Heart left ventricle (tissue), 16 donors: Measurements from ENCODE around the gene SH3RF3. TPM values are rescaled to one million over a fixed set of nuclear protein-coding genes. Genes with fewer than 3 reads are reported as not detected.
A peak's percentile ranks its signal among the peaks of the same experiment; 100 is the strongest.

ENCODE experiments used
- ATAC-seq, 4 donors: fragments of 200-7000 bp; cut with Tn5 transposase; one replicate each; pipeline ENCODE4 v1.9.1; 2020 to 2022; ENCODE audit warnings: moderate library complexity in 4 of 4, mild to moderate bottlenecking in 3 of 4, moderate number of reproducible peaks in 1 of 4
- DNase-seq, 5 donors: peaks; one replicate each; pipeline ENCODE4 v3.0.0-alpha.2; 2020
- H3K27ac ChIP-seq, 12 donors: fragments of 200-600 bp; sonication (generic) in 4 of 12; one replicate each; pipeline versions ENCODE4 v1.5.0 to v1.8.0; 2016 to 2022; ENCODE audit warnings: mild to moderate bottlenecking in 2 of 12
- H3K27me3 ChIP-seq, 9 donors: fragments of 200-600 bp; sonication (generic) in 2 of 9; one replicate each; pipeline versions ENCODE4 v1.5.1 to v1.8.0; 2016 to 2022; ENCODE audit warnings: mild to moderate bottlenecking in 3 of 9
- H3K36me3 ChIP-seq, 9 donors: fragments of 200-600 bp; sonication (generic) in 2 of 9; one replicate each; pipeline versions ENCODE4 v1.5.0 to v1.8.0; 2018 to 2022; ENCODE audit warnings: mild to moderate bottlenecking in 2 of 9
- H3K4me1 ChIP-seq, 12 donors: fragments of 200-600 bp; sonication (generic) in 4 of 12; one replicate each; pipeline versions ENCODE4 v1.5.0 to v1.8.0; 2016 to 2022; ENCODE audit warnings: mild to moderate bottlenecking in 3 of 12
- H3K4me3 ChIP-seq, 12 donors: fragments of 200-600 bp; sonication (generic) in 4 of 12; one replicate each; pipeline versions ENCODE4 v1.5.0 to v1.8.0; 2017 to 2022; ENCODE audit warnings: mild to moderate bottlenecking in 9 of 12, moderate library complexity in 4 of 12
- H3K9me3 ChIP-seq, 12 donors: fragments of 200-600 bp; sonication (generic) in 4 of 12; one replicate each; pipeline versions ENCODE4 v1.5.0 to v1.8.0; 2016 to 2022; ENCODE audit warnings: mild to moderate bottlenecking in 1 of 12
- POLR2A ChIP-seq, 2 donors: fragments of 450-650 bp; IDR thresholded peaks; one replicate each; pipeline ENCODE4 v1.6.1; 2017; ENCODE audit warnings: antibody characterized with exemption in 2 of 2, mild to moderate bottlenecking in 2 of 2, moderate library complexity in 2 of 2
- WGBS, 4 donors: extraction: QIAGEN DNeasy Blood & Tissue Kit in 2 of 4; methylation state at CpG; one replicate each; pipeline versions ENCODE4 v1.1.5 to v1.1.7; 2013 to 2018; 5-methylcytosine and 5-hydroxymethylcytosine counted together
- intact Hi-C, 10 donors: fragments of 100-400 bp; cut with DNase I; formaldehyde crosslinking; loops; one replicate each; pipeline versions ENCODE4 v1.11.1 to v1.14.2; 2022
- polyA plus RNA-seq, 2 donors: library from polyadenylated mRNA; stranded (reverse); fragments of 200-250 nt; gene quantifications; one replicate each; pipeline ENCODE4 v1.2.3, GENCODE V29; 2013
- total RNA-seq, 9 donors: library from RNA; depleted of rRNA in 2 of 9; stranded (reverse); fragments of >200 nt in 2 of 9; fragmentation: NEBNext Ultra II Directional in 3 of 9; extraction: Animal tissue kit (Norgen Biotek cat#: 25700) in 3 of 9; gene quantifications; one replicate each; pipeline versions ENCODE4 v1.1.0 to v1.2.4, GENCODE V29; 2016 to 2023
- TF ChIP-seq, protein P1 (sequence below), 12 donors: fragments of 200-600 bp; sonication (generic) in 4 of 12; IDR thresholded peaks; one replicate each; pipeline versions ENCODE4 v1.5.0 to v1.8.0; 2018 to 2022; ENCODE audit warnings: antibody characterized with exemption in 12 of 12, mild to moderate bottlenecking in 5 of 12
- donor health status: ischemic (EF 13 %, LVEDD 7.1; RV severe dilation, severe dysfunction).
- donor health status: healthy with polysubstance abuse.
- donor health status: DM: no; HTN: yes; CAD: no.
- donor health status: DM: no; HTN: no; CAD: no.
- donor health status: ischemic (EF 25% LVEDD 6.9; RV normal size, moderate dysfunction).
- donor health status: ischemic (EF 25% LVEDD 5.7; RV mildly dilated, moderate dysfunction).
- donor health status: healthy.
- donor health status: DM: yes; HTN: yes; CAD: no.
- donor health status: ischemic (EF 35%, LVEDD 5.7; RV mildly dilated, moderate dysfunction).
- donor health status: nonischemic (EF 11% LVEDD 7.7; RV severe dilation, severe dysfunction).
- donor health status: DM: yes; HTN: yes; CAD: no.
- donor health status: PGD.
- donor health status: ischemic (EF 29% LVEDD 5.4; RV normal size, mild dysfunction).
- donor health status: nonischemic (EF 23%, LVEDD 6.1; RV moderate dilation, normal function).

The SH3RF3 gene
- total and polyA plus RNA-seq, 11 donors = 5.2 to 15.7 (median 7.9) TPM

DNA sequence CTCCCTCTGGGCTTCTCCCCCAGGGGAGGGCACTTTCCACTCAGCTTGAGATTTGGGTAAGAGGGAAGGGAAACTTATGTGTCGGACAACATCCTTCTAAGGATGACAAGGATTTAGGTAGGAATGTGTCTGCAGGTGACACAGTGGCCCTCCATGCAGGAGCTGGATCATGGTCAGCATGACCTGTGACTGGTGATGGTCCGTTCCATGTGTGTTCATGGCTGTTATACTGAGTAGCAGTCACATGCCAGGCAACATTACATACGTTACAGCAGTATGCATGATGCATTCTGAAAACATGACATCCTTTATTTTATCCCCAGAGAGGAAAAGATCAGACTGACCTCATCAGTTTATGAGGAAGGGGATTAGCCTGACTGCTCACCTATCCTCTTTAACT is 292.6 kb downstream of the SH3RF3 start:
- intact Hi-C loops = no loop called here
- ATAC-seq (no peak), DNase-seq (peak in 1 of 5 donors; percentile 3)
- H3K9me3 ChIP-seq = no peaks in the 10 kb centered on the region
- H3K4me3 ChIP-seq = no peak overlapping the region
- H3K27me3 ChIP-seq = no peaks in the 10 kb centered on the region
- TF ChIP-seq, protein P1, sequence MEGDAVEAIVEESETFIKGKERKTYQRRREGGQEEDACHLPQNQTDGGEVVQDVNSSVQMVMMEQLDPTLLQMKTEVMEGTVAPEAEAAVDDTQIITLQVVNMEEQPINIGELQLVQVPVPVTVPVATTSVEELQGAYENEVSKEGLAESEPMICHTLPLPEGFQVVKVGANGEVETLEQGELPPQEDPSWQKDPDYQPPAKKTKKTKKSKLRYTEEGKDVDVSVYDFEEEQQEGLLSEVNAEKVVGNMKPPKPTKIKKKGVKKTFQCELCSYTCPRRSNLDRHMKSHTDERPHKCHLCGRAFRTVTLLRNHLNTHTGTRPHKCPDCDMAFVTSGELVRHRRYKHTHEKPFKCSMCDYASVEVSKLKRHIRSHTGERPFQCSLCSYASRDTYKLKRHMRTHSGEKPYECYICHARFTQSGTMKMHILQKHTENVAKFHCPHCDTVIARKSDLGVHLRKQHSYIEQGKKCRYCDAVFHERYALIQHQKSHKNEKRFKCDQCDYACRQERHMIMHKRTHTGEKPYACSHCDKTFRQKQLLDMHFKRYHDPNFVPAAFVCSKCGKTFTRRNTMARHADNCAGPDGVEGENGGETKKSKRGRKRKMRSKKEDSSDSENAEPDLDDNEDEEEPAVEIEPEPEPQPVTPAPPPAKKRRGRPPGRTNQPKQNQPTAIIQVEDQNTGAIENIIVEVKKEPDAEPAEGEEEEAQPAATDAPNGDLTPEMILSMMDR (IDR thresholded peaks at IDR 0.05) = no peak
- TF ChIP-seq POLR2A (IDR thresholded peaks at IDR 0.05) = no peak
- 86 to 97% (median 95%) methylated on average over 2 to 3 of the region's 3 CpGs for whole genome bisulfite sequencing, 4 donors
- H3K27ac ChIP-seq = no peak overlapping the region
- no peaks in the 10 kb centered on the region for H3K4me1 ChIP-seq
- peaks cover 0 to 3% (median 0%) of the 10 kb centered on the region in 9 donors for H3K36me3 ChIP-seq

DNA sequence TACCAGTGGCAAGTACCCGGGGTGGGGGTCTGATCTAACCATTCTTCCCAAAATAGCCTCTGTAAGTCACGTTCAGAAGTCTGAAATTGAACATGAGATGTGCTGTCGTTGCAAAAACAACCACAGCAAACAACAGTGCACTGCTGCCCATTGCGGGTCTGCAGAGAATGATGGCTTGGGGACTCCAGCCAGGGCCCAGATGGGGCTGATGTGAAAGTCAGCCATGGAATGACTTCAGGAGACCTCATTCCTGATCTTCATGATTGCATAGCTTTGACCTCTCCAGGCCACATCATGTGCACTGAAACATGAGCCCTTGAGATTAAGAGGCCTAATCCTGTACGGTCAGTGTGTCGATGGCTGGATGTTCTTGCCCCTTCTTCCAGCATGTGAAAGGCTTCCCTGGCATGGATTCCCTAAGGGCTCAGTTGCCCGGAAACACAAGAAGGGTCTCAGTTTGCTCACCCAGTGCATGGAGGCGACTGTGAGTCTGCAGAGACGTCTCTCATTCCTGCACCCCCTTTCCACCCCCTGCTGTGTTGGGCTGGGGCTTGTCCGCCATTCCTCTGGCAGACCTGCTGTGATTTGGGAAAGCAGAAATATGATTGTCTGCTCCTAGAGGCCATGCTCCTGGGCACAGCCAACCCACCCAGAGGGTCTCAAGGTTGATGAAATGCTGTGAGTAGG is 293.2 kb downstream of the SH3RF3 start:
- Histone ChIP-seq H3K9me3 (no peaks in the 10 kb centered on the region), H3K27me3 (no peaks in the 10 kb centered on the region), H3K27ac (no peak overlapping the region), H3K36me3 (peaks cover 0 to 3% (median 0%) of the 10 kb centered on the region in 9 donors), H3K4me3 (no peak overlapping the region), H3K4me1 (no peaks in the 10 kb centered on the region)
- WGBS, 4 donors = 80 to 85% (median 83%) methylated on average over 10 of the region's 10 CpGs
- DNase-seq = peak in 2 of 5 donors; percentile 16 to 17
- no peak for TF ChIP-seq POLR2A (IDR thresholded peaks at IDR 0.05)
- TF ChIP-seq, protein P1 (IDR thresholded peaks at IDR 0.05) = no peak
- intact Hi-C loops = no loop called here
- no peak for ATAC-seq

DNA sequence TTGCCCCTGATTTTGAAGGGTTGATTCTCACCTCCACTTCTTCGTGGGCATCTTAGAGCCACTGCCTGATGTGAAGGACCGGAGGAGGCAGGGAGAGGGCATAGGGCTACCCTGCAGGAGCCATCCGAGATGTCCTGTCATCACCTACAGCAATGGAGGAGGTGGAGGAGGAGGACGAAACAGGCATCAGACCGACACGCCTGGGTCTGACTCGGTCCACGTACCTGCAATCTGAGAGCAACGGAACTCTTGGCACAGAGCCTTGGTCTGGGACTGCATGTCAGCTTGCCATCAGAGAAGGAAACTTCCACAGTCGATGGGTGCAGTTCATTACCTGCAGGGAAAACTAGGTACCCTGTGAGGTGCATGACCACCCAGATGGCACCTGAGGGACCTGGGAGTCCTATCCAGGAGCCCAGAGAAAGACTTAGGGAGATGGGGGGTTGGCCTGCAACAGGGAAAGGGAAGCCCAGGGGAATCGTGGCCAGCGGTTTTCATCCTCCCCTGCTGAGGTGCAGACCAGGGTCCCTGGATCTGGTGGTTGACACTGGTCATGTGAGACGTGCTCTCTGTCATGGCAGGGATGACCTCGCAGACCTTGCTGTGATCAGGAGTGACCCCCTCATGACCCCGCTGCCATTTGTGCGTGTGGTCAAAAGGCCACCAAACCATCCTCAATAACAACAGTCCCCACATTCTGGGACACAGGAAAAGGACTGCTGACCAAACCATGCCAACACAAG is 293.9 kb downstream of the SH3RF3 start:
- Histone ChIP-seq H3K36me3 (peaks cover 0 to 3% (median 0%) of the 10 kb centered on the region in 9 donors), H3K27ac (no peak overlapping the region), H3K9me3 (no peaks in the 10 kb centered on the region), H3K4me1 (no peaks in the 10 kb centered on the region), H3K27me3 (no peaks in the 10 kb centered on the region), H3K4me3 (no peak overlapping the region)
- ATAC-seq = no peak
- 80 to 84% (median 82%) methylated on average over 16 of the region's 16 CpGs for WGBS, 4 donors
- intact Hi-C loops = no loop called here
- TF ChIP-seq, protein P1 (IDR thresholded peaks at IDR 0.05) = no peak
- no peak for TF ChIP-seq POLR2A (IDR thresholded peaks at IDR 0.05)
- peak in 2 of 5 donors; percentile 23 to 35 for DNase-seq
